HG02885 (cell line): ENCODE data around the gene EVI5.
"Not testable (repeated sequence)": the region's sequence is repeated elsewhere in the genome, so short reads cannot be mapped to it uniquely, and the experiment has no call there.

ENCODE experiments used
- ATAC-seq: cut with Tn5 transposase; IDR thresholded peaks from one replicate; pipeline ENCODE4 v1.9.1; 2021; ENCODE audit warnings: mild to moderate bottlenecking; ENCODE audit not compliant: unreplicated experiment, poor library complexity

EVI5 gene

DNA sequence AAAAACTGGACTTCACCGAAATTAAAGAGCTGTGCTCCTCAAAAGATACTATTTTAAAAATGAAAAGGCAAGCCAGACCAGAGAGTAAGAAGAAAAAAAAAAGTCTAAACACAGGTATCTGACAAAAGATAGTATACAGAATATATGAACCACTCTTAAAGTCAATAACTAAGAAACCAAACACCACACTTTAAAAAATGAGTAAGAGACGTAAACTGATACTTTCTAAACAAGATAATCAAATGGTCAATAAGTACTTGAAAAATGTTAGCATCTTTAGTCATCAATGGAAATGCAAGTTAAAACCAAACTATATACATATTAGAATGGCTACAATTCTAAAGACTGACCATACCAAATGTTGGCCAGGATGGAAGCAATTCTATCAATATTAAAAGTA is 77.6 kb downstream of the EVI5 start:
- no peak for ATAC-seq

- no peak for ATAC-seq
Measured at GRCh38 chr1:92705446-92705845, 79.5 kb downstream of the EVI5 start.

DNA sequence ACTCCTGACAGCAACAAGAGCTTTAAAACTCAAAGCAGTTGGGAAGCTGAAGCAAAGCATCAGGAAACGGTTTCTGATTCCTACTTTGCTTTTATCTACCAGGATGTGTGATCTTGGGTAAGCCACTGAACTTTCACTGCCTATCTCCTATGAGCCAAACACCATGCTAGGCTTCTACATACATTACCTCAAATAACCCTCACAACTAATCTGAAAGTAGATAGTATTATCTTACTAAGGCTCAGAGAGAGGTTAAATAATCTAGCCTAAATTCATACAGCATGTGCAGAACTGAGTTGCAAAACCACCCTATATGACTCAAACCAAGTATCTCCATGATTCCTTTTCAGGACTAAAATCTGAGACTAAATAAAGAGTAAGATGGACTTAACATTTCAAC is 83.8 kb downstream of the EVI5 start:
- ATAC-seq = no peak

DNA sequence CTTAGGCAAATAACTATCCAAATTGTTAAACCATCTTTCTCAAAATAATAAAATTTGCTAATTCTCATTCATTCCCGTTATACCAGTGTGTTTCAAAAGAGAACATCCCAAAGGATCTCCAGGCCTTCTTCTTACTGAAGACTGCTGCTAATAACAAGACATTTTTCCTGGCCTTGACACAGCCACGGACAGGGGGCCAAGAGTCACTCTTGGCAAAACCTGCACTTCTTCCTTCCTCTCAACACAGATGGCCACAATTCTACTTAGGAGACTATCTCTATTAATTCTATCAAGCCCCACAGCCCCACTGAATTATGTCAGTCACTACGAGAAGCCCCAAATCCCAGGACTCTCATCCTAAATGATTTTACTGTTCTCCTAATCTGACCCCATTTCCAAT is 86.0 kb downstream of the EVI5 start:
- ATAC-seq = no peak

- ATAC-seq = no peak
Measured at GRCh38 chr1:92695104-92695503, 89.8 kb downstream of the EVI5 start.

DNA sequence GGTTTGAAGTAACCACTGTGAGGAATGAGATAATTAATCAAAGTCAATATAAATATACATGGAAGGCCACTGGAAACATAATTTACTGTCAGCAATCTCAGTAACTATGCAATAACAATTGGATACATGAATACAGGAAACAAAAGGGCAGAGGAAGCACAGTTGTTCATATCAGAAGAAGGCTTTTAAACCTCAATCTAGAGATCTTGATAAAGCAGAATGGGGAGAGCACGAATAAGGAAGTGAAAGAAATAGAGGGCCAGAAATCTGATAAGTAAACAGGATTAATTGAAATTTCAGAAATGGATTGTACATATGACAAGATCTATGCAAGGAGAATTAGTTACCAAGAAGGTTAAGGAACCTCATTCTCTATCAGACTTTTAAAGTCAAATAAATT is 93.0 kb downstream of the EVI5 start:
- ATAC-seq = no peak

DNA sequence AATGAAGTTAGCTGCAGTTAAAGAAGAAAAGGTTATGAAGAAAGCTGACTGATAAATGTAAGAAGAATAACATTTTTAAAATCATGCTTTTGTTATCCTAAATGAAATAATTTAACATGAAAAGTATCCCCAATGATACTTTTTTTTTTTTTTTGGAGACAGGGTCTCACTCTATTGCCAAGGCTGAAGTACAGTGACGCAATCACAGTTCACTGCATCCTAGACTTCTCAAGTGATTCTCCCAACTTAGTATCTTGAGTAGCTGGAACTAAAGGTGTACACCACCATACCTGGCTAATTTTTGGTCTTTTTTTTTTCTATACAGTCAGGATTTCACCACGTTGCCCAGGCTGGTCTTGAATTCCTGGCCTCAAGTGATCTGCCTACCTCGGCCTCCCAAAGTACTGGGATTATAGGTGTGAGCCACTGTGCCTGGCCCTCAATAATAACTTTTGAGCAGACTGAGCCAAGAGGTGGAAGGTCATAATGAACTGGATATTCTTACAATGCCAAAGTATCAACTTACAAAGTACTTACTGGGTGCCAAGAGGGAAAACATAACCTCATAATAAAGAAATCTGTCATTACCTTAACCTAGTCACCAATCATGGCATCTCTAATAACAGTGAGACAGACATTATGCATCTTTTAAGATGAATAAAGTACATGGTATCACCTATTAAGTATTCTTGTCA is 94.5 kb downstream of the EVI5 start:
- no peak for ATAC-seq

GRCh38 chr1:92679980-92680379 is 104.9 kb downstream of the EVI5 start:
- ATAC-seq = no peak

DNA sequence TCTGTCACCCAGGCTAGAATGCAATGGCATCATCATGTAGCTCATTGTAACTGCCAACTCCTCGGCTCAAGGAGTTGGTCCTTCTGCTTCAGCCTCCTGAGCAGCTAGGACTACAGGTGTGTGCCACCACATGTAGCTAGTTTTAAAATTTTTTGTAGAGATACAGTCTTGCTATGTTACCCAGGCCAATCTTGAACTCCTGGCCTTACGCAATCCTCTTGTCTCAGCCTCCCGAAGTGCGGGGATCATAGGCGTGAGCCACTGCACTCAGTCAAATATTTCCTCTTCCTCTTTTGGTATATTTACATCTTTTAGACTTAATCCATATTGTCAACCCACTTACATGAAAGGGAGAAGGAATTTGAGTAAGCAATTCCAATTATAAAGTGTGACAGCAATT is 121.1 kb downstream of the EVI5 start:
- ATAC-seq = no peak

DNA sequence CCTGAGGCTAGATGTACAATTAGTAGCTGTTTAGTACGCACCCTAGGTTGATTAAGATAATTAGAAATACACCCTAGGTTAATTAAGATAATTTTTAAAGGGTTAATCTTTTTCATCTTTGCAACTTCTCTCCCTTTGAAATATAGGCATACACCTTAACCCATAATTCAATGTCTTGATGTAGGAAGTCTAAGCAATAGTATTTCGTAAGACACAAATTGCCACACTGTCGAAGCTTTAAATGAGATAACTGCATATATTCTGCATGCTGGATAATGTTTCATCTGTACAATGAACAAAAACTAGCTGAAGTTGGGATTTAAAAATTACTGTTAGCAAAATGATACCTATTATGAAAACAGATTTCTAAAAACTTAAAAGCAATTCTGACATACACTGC is 122.9 kb downstream of the EVI5 start:
- no peak for ATAC-seq

DNA sequence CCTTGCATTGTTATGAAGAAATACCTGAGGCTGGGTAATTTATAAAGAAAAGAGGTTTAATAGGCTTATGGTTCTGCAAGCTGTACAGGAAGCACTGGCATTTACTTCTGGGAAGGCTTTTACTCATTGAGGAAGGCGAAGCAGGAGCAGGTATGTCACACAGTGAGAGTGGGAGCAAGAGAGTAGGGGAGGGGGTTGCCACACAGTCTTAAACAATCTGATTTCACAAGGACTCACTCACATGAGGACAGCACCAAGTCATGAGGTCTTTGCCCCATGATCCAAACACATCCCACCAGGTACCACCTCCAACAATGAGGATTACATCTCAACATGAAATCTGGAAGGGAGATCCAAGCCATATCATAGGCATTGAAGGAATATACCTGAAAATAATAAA is 127.2 kb downstream of the EVI5 start:
- ATAC-seq = no peak

DNA sequence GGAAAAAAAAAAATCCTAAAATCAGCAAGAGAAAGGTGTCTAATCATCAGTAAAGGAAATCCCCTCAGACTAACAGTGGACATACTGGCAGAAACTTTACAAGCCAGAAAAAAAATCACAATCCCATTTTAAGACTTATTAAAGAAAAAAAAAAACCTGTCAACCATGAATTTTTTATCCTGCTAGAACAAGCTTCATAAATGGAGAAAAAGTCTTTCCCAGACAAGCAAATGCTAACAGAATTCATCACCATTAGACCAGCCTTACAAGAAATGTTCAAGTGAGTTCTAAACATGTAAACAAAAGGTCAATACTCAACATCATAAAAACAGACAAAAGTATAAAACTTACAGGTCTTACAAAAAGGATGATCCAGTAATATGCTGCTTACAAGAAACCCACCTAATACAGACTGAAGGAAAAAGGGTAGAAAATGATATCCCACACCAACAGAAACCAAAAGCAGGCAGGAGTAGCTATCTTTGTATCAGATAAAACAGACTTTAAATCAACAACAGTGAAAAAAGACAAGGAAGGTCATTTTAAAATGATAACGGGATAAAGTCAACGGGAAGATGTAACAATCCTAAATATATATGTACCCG is 129.6 kb downstream of the EVI5 start:
- ATAC-seq = no peak

DNA sequence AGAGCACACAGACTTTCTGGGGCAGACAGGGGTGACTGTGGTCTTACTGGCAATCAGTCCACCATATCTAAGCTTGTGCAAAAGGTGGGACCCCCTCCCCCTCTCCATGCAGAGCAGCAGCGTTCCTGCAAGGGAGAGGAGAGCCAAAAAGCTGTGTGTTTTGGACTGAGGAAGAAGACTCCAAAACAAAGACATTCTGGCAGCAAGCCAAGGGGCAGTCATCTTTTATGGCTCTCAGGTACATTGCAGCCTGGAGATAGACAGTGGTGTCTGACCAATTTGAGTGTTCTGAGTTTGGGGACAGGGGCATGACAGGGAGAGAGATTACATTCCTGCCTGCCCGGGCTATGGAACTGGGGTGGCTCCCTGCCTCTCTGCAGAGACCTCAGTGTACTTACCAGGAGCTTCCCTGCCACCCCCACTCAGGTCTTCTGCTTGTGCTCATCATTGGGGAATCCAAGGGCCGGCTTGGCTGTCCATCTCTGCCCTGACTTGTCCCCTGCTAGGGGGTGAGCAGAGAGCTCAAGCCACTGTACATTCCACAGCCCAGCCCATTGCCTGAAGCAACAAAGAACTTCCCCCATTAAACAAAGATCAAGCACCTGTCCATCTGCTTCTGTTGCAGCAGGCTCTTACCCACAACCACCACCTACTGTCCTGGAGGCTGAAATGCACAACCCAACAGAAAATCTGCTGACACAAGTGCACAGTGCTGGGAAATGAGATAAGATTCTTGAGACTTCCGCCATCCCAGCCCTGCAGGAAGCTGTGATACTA is 131.1 kb downstream of the EVI5 start:
- no peak for ATAC-seq

DNA sequence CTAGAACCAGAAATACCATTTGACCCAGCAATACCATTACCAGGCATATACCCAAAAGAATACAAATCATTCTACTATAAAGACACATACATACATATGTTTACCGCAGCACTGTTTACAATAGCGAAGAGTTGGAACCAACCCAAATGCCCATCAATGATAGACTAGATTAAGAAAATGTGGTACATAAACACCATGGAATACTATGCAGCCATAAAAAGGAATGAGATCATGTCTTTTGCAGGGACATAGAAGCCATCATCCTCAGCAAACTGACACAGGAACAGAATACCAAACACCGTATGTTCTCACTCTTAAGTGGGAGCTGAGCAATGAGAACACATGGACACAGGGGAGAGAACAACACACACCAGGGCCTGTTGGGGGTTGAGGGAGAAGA is 144.2 kb downstream of the EVI5 start:
- not testable (repeated sequence) for ATAC-seq

DNA sequence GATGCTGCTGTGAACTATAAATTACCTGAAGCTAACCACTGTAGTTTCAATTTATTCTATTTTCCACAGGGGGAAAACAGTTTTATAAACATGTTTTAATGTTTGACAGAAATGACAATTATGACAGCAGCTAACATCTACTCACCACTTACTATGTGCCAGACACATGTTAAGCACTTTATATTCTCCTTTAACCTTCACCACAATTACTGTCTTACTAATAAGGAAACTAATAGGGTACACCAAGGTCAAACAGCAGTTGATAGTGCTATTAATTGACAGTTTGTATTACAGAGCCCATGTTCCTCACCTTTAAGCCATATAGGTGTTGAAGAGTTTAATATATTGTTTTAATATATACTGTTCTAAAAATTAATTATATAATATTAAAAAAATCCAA is 146.4 kb downstream of the EVI5 start:
- ATAC-seq = no peak

GRCh38 chr1:92635203-92635602 is 149.7 kb downstream of the EVI5 start:
- ATAC-seq = not testable (repeated sequence)

- ATAC-seq = peak; percentile 38
Measured at GRCh38 chr1:92623187-92623778, 161.6 kb downstream of the EVI5 start.

DNA sequence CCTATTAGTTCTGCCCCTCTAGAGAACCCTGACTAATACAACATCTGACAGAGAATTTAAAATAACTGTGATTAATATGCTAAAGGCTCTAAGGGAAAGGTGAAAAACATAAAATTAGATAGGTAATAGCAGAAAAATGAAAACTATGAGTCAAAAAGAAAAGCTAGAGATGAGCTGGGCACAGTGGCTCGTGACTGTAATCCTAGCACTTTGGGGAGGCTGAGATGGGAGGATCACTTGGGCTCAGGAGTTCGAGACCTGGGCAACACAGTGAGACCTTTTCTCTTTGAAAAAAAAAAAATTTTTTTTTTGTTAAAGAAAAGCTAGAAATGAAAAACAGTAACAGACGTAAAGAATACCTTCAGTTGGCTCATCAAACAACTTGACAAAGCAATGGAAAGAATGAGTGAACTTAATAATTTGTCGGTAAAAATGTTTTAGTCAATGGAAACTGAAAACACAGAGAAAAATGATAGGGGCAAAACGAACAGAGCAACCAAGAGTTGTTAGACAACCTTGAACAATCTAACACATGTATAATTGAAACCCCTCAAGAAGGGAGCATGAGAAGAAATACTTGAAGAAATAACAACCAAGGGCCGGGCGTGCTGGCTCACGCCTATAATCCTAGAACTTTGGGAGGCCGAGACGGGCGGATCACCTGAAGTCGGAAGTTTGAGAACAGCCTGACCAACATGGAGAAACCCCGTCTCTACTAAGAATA is 165.3 kb downstream of the EVI5 start:
- no peak for ATAC-seq

DNA sequence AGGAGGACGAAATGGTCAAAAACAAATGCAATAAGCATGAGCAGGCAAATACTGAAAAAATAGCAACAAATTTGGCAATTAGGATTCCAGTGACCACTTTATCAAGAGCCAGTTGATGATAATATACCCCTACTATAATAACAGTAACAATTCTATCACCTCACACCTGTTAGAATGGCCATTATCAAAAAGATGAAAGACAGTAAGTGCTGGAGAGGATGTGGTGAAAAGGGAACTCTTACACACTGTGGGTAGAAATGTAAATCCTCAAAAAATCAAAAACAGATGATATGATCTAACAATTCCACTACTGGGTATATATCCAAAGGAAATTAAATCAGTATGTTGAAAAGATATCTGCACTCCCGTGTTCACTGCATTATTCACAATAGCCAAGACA is 183.9 kb downstream of the EVI5 start:
- ATAC-seq = no peak

DNA sequence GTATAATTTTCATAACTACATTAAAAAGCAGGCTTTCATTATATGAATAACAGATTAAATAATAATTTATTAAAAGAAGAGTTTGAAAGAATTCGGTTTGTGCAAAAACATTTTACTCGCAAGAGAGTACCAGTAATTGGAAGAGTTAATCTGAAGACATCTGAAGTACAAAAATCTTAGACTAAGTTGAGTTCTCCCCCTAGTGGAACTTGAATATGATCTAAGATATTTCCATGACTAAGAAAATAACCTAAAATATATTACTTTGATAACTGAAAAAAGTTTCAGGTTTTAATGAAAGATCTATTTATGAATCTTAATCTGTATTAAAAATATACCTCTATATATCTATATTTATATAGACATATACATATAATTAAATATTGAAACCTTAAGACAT is 185.7 kb downstream of the EVI5 start:
- no peak for ATAC-seq

- ATAC-seq = not testable (repeated sequence)
Measured at GRCh38 chr1:92589361-92589760, 195.5 kb downstream of the EVI5 start.
